Breast epithelium (tissue), 4 donors: Measurements from ENCODE around the gene ZNF462. TPM values are rescaled to one million over a fixed set of nuclear protein-coding genes. Genes with fewer than 3 reads are reported as not detected.

Experiments used
- DNase-seq, 2 donors: peaks; one replicate each; pipeline ENCODE4 v3.0.0-alpha.2; 2019; ENCODE audit warnings: low spot score in 2 of 2
- H3K27ac ChIP-seq, 2 donors: fragments of 200-600 bp; sonication (generic) in 1 of 2; one replicate each; pipeline ENCODE4 v1.5.1; 2016 to 2019; ENCODE audit warnings: mild to moderate bottlenecking in 1 of 2
- H3K27me3 ChIP-seq, 2 donors: fragments of 200-600 bp; sonication (generic) in 1 of 2; one replicate each; pipeline versions ENCODE4 v1.5.1 to v1.6.0; 2017 to 2019; ENCODE audit warnings: control low read depth in 1 of 2, mild to moderate bottlenecking in 1 of 2
- H3K36me3 ChIP-seq: fragments of 200-600 bp; one replicate; pipeline ENCODE4 v1.5.1; 2019
- H3K4me1 ChIP-seq, 2 donors: fragments of 200-600 bp; sonication (generic); one replicate each; pipeline ENCODE4 v1.5.1; 2016 to 2019; ENCODE audit warnings: control low read depth in 1 of 2
- H3K4me3 ChIP-seq, 3 donors: fragments of 200-600 bp; sonication (generic); 1 replicate in 2 of 3; 2 replicates in 1 of 3; pipeline ENCODE4 v1.5.1; 2016 to 2019; ENCODE audit warnings: mild to moderate bottlenecking in 3 of 3, moderate library complexity in 2 of 3
- H3K9me3 ChIP-seq, 2 donors: fragments of 200-600 bp; sonication (generic) in 1 of 2; one replicate each; pipeline ENCODE4 v1.5.1; 2016 to 2019; ENCODE audit warnings: control low read depth in 1 of 2
- CTCF ChIP-seq, 3 donors: fragments of 450-650 bp; IDR thresholded peaks; one replicate each; pipeline ENCODE4 v1.5.1; 2016 to 2017; ENCODE audit warnings: antibody characterized with exemption in 3 of 3, mild to moderate bottlenecking in 3 of 3, moderate library complexity in 3 of 3
- POLR2A ChIP-seq: fragments of 450-650 bp; IDR thresholded peaks from one replicate; pipeline ENCODE4 v1.6.1; 2016; ENCODE audit warnings: antibody characterized with exemption, mild to moderate bottlenecking, moderate library complexity
- POLR2AphosphoS5 ChIP-seq, 3 donors: sonication (generic); formaldehyde crosslinking; IDR thresholded peaks; one replicate each; pipeline ENCODE4 v1.6.1; 2017; ENCODE audit warnings: antibody characterized with exemption in 3 of 3
- intact Hi-C: fragments of 100-400 bp; cut with DNase I; formaldehyde crosslinking; loops from one replicate; pipeline ENCODE4 v1.15.1; 2023; ENCODE audit warnings: low total_unique reads
- total RNA-seq, 3 donors: library from RNA; depleted of rRNA; stranded (reverse); fragments of >200 nt; gene quantifications; one replicate each; pipeline ENCODE4 v1.1.0, GENCODE V29; 2016

The ZNF462 gene
- total RNA-seq, 3 donors from 2014 or later: 9.0 to 36.4 (median 20.6) TPM

GRCh38 chr9:106933470-106933869, 70.5 kb downstream of the ZNF462 start:
- Histone ChIP-seq H3K27ac (no peak overlapping the region), H3K4me3 (no peak overlapping the region), H3K27me3 (no peaks in the 10 kb centered on the region), H3K9me3 (no peaks in the 10 kb centered on the region), H3K36me3 (peaks cover 7% of the 10 kb centered on the region), H3K4me1 (no peaks in the 10 kb centered on the region)
- intact Hi-C loops: no loop called here
- DNase-seq: no peak
- TF ChIP-seq POLR2AphosphoS5 (IDR thresholded peaks at IDR 0.05): no peak
- no peak for TF ChIP-seq POLR2A
- no peak for TF ChIP-seq CTCF (IDR thresholded peaks at IDR 0.05)

GRCh38 chr9:106934442-106935238, 71.7 kb downstream of the ZNF462 start:
- H3K27ac ChIP-seq: no peak overlapping the region
- DNase-seq: no peak
- H3K4me1 ChIP-seq: no peaks in the 10 kb centered on the region
- H3K9me3 ChIP-seq: no peaks in the 10 kb centered on the region
- peaks cover 7% of the 10 kb centered on the region for H3K36me3 ChIP-seq
- intact Hi-C loops: no loop called here
- H3K27me3 ChIP-seq: no peaks in the 10 kb centered on the region
- TF ChIP-seq POLR2AphosphoS5 (IDR thresholded peaks at IDR 0.05) (no peak), CTCF (IDR thresholded peaks at IDR 0.05) (no peak), POLR2A (no peak)
- H3K4me3 ChIP-seq: no peak overlapping the region

- no peak overlapping the region for H3K27ac ChIP-seq
- no peaks in the 10 kb centered on the region for H3K9me3 ChIP-seq
- DNase-seq: no peak
- intact Hi-C loops: loop anchor here (1.0 kb wide), 1 partner anchor 19 kb away; no protein-coding TSS in a partner anchor
- H3K36me3 ChIP-seq: peaks cover 7% of the 10 kb centered on the region
- no peak overlapping the region for H3K4me3 ChIP-seq
- no peaks in the 10 kb centered on the region for H3K4me1 ChIP-seq
- no peak for TF ChIP-seq POLR2AphosphoS5 (IDR thresholded peaks at IDR 0.05)
- no peak for TF ChIP-seq POLR2A
- TF ChIP-seq CTCF (IDR thresholded peaks at IDR 0.05): no peak
- H3K27me3 ChIP-seq: no peaks in the 10 kb centered on the region
Measured at GRCh38 chr9:106936680-106937079, 73.7 kb downstream of the ZNF462 start.

- peaks cover 4% of the 10 kb centered on the region for H3K36me3 ChIP-seq
- no peak overlapping the region for H3K4me3 ChIP-seq
- H3K4me1 ChIP-seq: no peaks in the 10 kb centered on the region
- no peak overlapping the region for H3K27ac ChIP-seq
- DNase-seq: no peak
- H3K27me3 ChIP-seq: no peaks in the 10 kb centered on the region
- intact Hi-C loops: no loop called here
- H3K9me3 ChIP-seq: no peaks in the 10 kb centered on the region
- TF ChIP-seq CTCF (IDR thresholded peaks at IDR 0.05) (no peak), POLR2AphosphoS5 (IDR thresholded peaks at IDR 0.05) (no peak), POLR2A (no peak)
Measured at GRCh38 chr9:106941916-106942315, 79.0 kb downstream of the ZNF462 start.
